Neuron (in vitro differentiated cells): Measurements from ENCODE around the gene PCTP.
A peak's percentile ranks its signal among the peaks of the same experiment; 100 is the strongest.

Experiments used
- H2AFZ ChIP-seq: one replicate; pipeline ENCODE4 v1.6.1; 2013; ENCODE audit warnings: low read depth, mild to moderate bottlenecking, inconsistent platforms, low read length, moderate library complexity
- H3K27me3 ChIP-seq: one replicate; pipeline ENCODE4 v1.6.1; 2013; ENCODE audit warnings: low read length; ENCODE audit not compliant: insufficient read depth
- H3K36me3 ChIP-seq: one replicate; pipeline ENCODE4 v1.6.1; 2013; ENCODE audit warnings: low read length; ENCODE audit not compliant: insufficient read depth
- H3K4me1 ChIP-seq: one replicate; pipeline ENCODE4 v1.6.1; 2013; ENCODE audit warnings: low read length; ENCODE audit not compliant: insufficient read depth
- H3K4me3 ChIP-seq: 2 replicates; pipeline ENCODE4 v1.5.1; 2013; ENCODE audit warnings: mild to moderate bottlenecking, low read length, moderate library complexity
- H3K9me3 ChIP-seq: one replicate; pipeline ENCODE4 v1.6.1; 2013; ENCODE audit warnings: low read length

The PCTP gene

GRCh38 chr17:55750750-55751657 is at the start of gene PCTP:
TSS of gene PCTP (plus strand) at chr17:55751051. CDS start at chr17:55751104, 53 bp downstream.
- Histone ChIP-seq H3K36me3 (no peaks in the 10 kb centered on the region), H3K4me3 (peak within 1 kb of the TSS; percentile 64), H3K4me1 (peaks cover 4% of the 10 kb centered on the region), H3K9me3 (no peaks in the 10 kb centered on the region), H3K27me3 (peaks cover 2% of the 10 kb centered on the region), H2AFZ (peak within 1 kb of the TSS; percentile 82)

GRCh38 chr17:55702150-55702549 is 48.7 kb upstream of the PCTP start:
- H3K36me3 ChIP-seq = no peaks in the 10 kb centered on the region
- H3K4me3 ChIP-seq = no peak overlapping the region

GRCh38 chr17:55704401-55704800 is 46.5 kb upstream of the PCTP start:
- H3K27me3 ChIP-seq = no peaks in the 10 kb centered on the region
- no peak overlapping the region for H3K4me3 ChIP-seq
- no peaks in the 10 kb centered on the region for H3K36me3 ChIP-seq
- H2AFZ ChIP-seq = no peak overlapping the region
- H3K4me1 ChIP-seq = no peaks in the 10 kb centered on the region
- H3K9me3 ChIP-seq = no peaks in the 10 kb centered on the region

More at GRCh38 chr17:55702150-55702549, 48.7 kb upstream of the PCTP start:
- Histone ChIP-seq H2AFZ (no peak overlapping the region), H3K27me3 (no peaks in the 10 kb centered on the region), H3K4me1 (no peaks in the 10 kb centered on the region), H3K9me3 (no peaks in the 10 kb centered on the region)

- no peak overlapping the region for H2AFZ ChIP-seq
- H3K4me1 ChIP-seq = no peaks in the 10 kb centered on the region
- H3K36me3 ChIP-seq = no peaks in the 10 kb centered on the region
- no peaks in the 10 kb centered on the region for H3K27me3 ChIP-seq
- H3K9me3 ChIP-seq = no peaks in the 10 kb centered on the region
- no peak overlapping the region for H3K4me3 ChIP-seq
Observed at GRCh38 chr17:55705847-55706246, 45.0 kb upstream of the PCTP start.

- no peak overlapping the region for H2AFZ ChIP-seq
- H3K27me3 ChIP-seq = no peaks in the 10 kb centered on the region
- no peaks in the 10 kb centered on the region for H3K4me1 ChIP-seq
- H3K4me3 ChIP-seq = no peak overlapping the region
- H3K36me3 ChIP-seq = no peaks in the 10 kb centered on the region
- no peaks in the 10 kb centered on the region for H3K9me3 ChIP-seq
Observed at GRCh38 chr17:55706808-55707773, 43.8 kb upstream of the PCTP start.

GRCh38 chr17:55708175-55708974 is 42.5 kb upstream of the PCTP start:
- Histone ChIP-seq H3K4me1 (no peaks in the 10 kb centered on the region), H3K9me3 (no peaks in the 10 kb centered on the region), H3K4me3 (no peak overlapping the region), H3K27me3 (no peaks in the 10 kb centered on the region), H2AFZ (no peak overlapping the region), H3K36me3 (no peaks in the 10 kb centered on the region)

GRCh38 chr17:55709440-55709839 is 41.4 kb upstream of the PCTP start:
- H3K4me3 ChIP-seq = no peak overlapping the region
- no peaks in the 10 kb centered on the region for H3K9me3 ChIP-seq
- no peaks in the 10 kb centered on the region for H3K4me1 ChIP-seq
- H2AFZ ChIP-seq = no peak overlapping the region
- no peaks in the 10 kb centered on the region for H3K36me3 ChIP-seq
- no peaks in the 10 kb centered on the region for H3K27me3 ChIP-seq

GRCh38 chr17:55709984-55710383 is 40.9 kb upstream of the PCTP start:
- H3K36me3 ChIP-seq = no peaks in the 10 kb centered on the region
- H3K27me3 ChIP-seq = no peaks in the 10 kb centered on the region
- no peak overlapping the region for H2AFZ ChIP-seq
- H3K4me1 ChIP-seq = no peaks in the 10 kb centered on the region
- H3K4me3 ChIP-seq = no peak overlapping the region
- no peaks in the 10 kb centered on the region for H3K9me3 ChIP-seq

- Histone ChIP-seq H2AFZ (no peak overlapping the region), H3K9me3 (no peaks in the 10 kb centered on the region), H3K36me3 (no peaks in the 10 kb centered on the region), H3K4me1 (no peaks in the 10 kb centered on the region), H3K4me3 (no peak overlapping the region), H3K27me3 (no peaks in the 10 kb centered on the region)
Observed at GRCh38 chr17:55710410-55710809, 40.4 kb upstream of the PCTP start.

GRCh38 chr17:55710829-55711496 is 39.9 kb upstream of the PCTP start:
- Histone ChIP-seq H3K36me3 (no peaks in the 10 kb centered on the region), H3K9me3 (no peaks in the 10 kb centered on the region), H2AFZ (no peak overlapping the region), H3K4me1 (no peaks in the 10 kb centered on the region), H3K27me3 (no peaks in the 10 kb centered on the region), H3K4me3 (no peak overlapping the region)

- no peak overlapping the region for H2AFZ ChIP-seq
- no peaks in the 10 kb centered on the region for H3K27me3 ChIP-seq
- H3K4me1 ChIP-seq = peaks cover 2% of the 10 kb centered on the region
- H3K4me3 ChIP-seq = no peak overlapping the region
- no peaks in the 10 kb centered on the region for H3K36me3 ChIP-seq
- no peaks in the 10 kb centered on the region for H3K9me3 ChIP-seq
Observed at GRCh38 chr17:55717432-55717831, 33.4 kb upstream of the PCTP start.
